ENCODE measurements around the gene SMAD3.

- TF ChIP-seq TAF1 (conservative IDR thresholded peaks at IDR 0.05) (no peak), CTCF (IDR thresholded peaks at IDR 0.05; ENCODE audit: low read depth, low read length, missing input control) (no peak), JUND (IDR thresholded peaks at IDR 0.05) (peak in 1 of 2 donors; percentile 64), SP1 (IDR thresholded peaks at IDR 0.05) (no peak), YY1 (IDR thresholded peaks at IDR 0.05) (no peak), MAX (IDR thresholded peaks at IDR 0.05) (no peak), HNF4A (conservative IDR thresholded peaks at IDR 0.05) (no peak), GABPA (IDR thresholded peaks at IDR 0.05 in 1 of 2, conservative IDR thresholded peaks at IDR 0.05 in 1 of 2) (no peak), RAD21 (IDR thresholded peaks at IDR 0.05) (peak; percentile 2 to 11)
These were observed 25.9 kb downstream of the SMAD3 start for GRCh38 chr15:67091071-67091979.

Data from liver (tissue), 3 donors.